Neuronal stem cell (in vitro differentiated cells): Measurements from ENCODE around the gene ZNF366.

Source experiments
- DNase-seq: peaks from one replicate; pipeline ENCODE4 v3.0.0-alpha.2; 2013; ENCODE audit warnings: low spot score
- H2AFZ ChIP-seq: one replicate; pipeline ENCODE4 v1.6.1; 2013; ENCODE audit warnings: mild to moderate bottlenecking, low read length, inconsistent platforms
- H2AK5ac ChIP-seq: 2 replicates; pipeline ENCODE4 v1.6.1; 2013; ENCODE audit warnings: low read depth, mild to moderate bottlenecking, inconsistent platforms, low read length, moderate library complexity, mixed read lengths
- H2BK120ac ChIP-seq: 2 replicates; pipeline ENCODE4 v1.6.1; 2013; ENCODE audit warnings: low read depth, mild to moderate bottlenecking, inconsistent platforms, low read length, moderate library complexity, mixed read lengths
- H2BK12ac ChIP-seq: one replicate; pipeline ENCODE4 v1.6.1; 2013; ENCODE audit warnings: low read length, inconsistent platforms
- H2BK15ac ChIP-seq: 2 replicates; pipeline ENCODE4 v1.6.1; 2013; ENCODE audit warnings: mild to moderate bottlenecking, low read length, inconsistent platforms, mixed read lengths
- H2BK5ac ChIP-seq: one replicate; pipeline ENCODE4 v1.6.1; 2013; ENCODE audit warnings: inconsistent platforms, mild to moderate bottlenecking, low read length, moderate library complexity
- H3K14ac ChIP-seq: one replicate; pipeline ENCODE4 v1.6.1; 2013; ENCODE audit warnings: low read length, inconsistent platforms
- H3K18ac ChIP-seq: 2 replicates; pipeline ENCODE4 v1.6.1; 2013; ENCODE audit warnings: low read length, inconsistent platforms
- H3K23ac ChIP-seq: 2 replicates; pipeline ENCODE4 v1.6.1; 2013; ENCODE audit warnings: low read depth, mild to moderate bottlenecking, mixed read lengths, low read length, inconsistent platforms; ENCODE audit not compliant: poor library complexity
- H3K27ac ChIP-seq: replicated peaks from 3 replicates; pipeline ENCODE4 v1.5.1; 2013; ENCODE audit warnings: low read length, inconsistent platforms
- H3K27me3 ChIP-seq, 3 experiments: 2 replicates each; pipeline ENCODE4 v1.6.1; 2013; ENCODE audit warnings: low read length in 3 of 3, mild to moderate bottlenecking in 2 of 3, inconsistent platforms in 1 of 3, low read depth in 1 of 3, mixed read lengths in 1 of 3, moderate library complexity in 1 of 3; ENCODE audit not compliant: control insufficient read depth in 3 of 3, insufficient read depth in 3 of 3
- H3K36me3 ChIP-seq, 2 donors: replicated peaks in 1 of 2; 2 replicates each; pipeline ENCODE4 v1.6.1; 2013; ENCODE audit warnings: low read length in 2 of 2; ENCODE audit not compliant: control insufficient read depth in 2 of 2, insufficient read depth in 2 of 2
- H3K4ac ChIP-seq: 2 replicates; pipeline ENCODE4 v1.6.1; 2013; ENCODE audit warnings: inconsistent platforms, mild to moderate bottlenecking, low read length, moderate library complexity
- H3K4me1 ChIP-seq, 2 donors: 1 replicate in 1 of 2; 2 replicates in 1 of 2; pipeline ENCODE4 v1.6.1; 2013; ENCODE audit warnings: low read length in 2 of 2, low read depth in 1 of 2; ENCODE audit not compliant: control insufficient read depth in 2 of 2, insufficient read depth in 1 of 2
- H3K4me2 ChIP-seq: one replicate; pipeline ENCODE4 v1.6.1; 2013; ENCODE audit warnings: mild to moderate bottlenecking, low read length, inconsistent platforms; ENCODE audit not compliant: insufficient read depth, poor library complexity, severe bottlenecking
- H3K4me3 ChIP-seq, 2 donors: 2 replicates each; pipeline ENCODE4 v1.5.1; 2013; ENCODE audit warnings: low read length in 2 of 2, mild to moderate bottlenecking in 2 of 2, inconsistent platforms in 1 of 2, moderate library complexity in 1 of 2
- H3K79me1 ChIP-seq: one replicate; pipeline ENCODE4 v1.6.1; 2013; ENCODE audit warnings: low read depth, mild to moderate bottlenecking, inconsistent platforms, low read length, moderate library complexity
- H3K9ac ChIP-seq: one replicate; pipeline ENCODE4 v1.6.1; 2013; ENCODE audit warnings: mild to moderate bottlenecking, low read depth, low read length, inconsistent platforms; ENCODE audit not compliant: poor library complexity
- H3K9me3 ChIP-seq, 2 donors: replicated peaks in 1 of 2; 2 replicates each; pipeline versions ENCODE3 to v1.6.1; 2013; ENCODE audit warnings: low read length in 2 of 2, mild to moderate bottlenecking in 2 of 2, inconsistent platforms in 1 of 2, low read depth in 1 of 2, mixed read lengths in 1 of 2, moderate library complexity in 1 of 2; ENCODE audit not compliant: control insufficient read depth in 2 of 2, insufficient read depth in 1 of 2
- H4K8ac ChIP-seq: one replicate; pipeline ENCODE4 v1.6.1; 2013; ENCODE audit warnings: low read depth, mild to moderate bottlenecking, inconsistent platforms, low read length, moderate library complexity
- H4K91ac ChIP-seq: one replicate; pipeline ENCODE4 v1.6.1; 2013; ENCODE audit warnings: low read length, low read depth, mild to moderate bottlenecking, inconsistent platforms; ENCODE audit not compliant: poor library complexity
- WGBS, 2 donors: extraction: QIAGEN DNeasy Blood & Tissue Kit; methylation state at CpG; one replicate each; pipeline ENCODE4 v1.1.7; 2013; ENCODE audit warnings: missing lambda C conversion rate in 2 of 2, mixed read lengths in 1 of 2; ENCODE audit not compliant: insufficient read length in 2 of 2, insufficient replicate concordance in 1 of 2; ENCODE audit errors: extremely low coverage in 2 of 2; 5-methylcytosine and 5-hydroxymethylcytosine counted together

ZNF366 gene

DNA sequence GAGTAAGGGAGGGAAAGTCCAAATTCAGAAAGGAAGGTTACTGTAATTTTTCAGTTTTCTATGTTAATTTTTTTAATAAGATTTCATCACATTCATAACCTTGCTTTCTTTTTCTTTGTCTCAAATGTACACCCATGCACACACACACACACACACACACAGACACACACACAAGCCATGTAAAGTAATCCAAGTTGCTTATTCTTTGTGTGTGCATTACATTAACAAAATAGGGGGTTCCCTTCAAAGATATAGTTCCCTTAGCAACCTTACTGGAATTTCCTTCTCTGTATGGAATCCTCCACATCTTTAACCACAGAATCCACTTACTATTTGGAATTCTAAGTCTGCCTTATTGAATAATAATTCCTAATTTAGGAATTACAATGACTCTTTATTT lies 32.7 kb downstream of the ZNF366 start:
- Histone ChIP-seq H3K4me2 (no peak overlapping the region), H3K9ac (no peak overlapping the region), H4K8ac (no peak overlapping the region), H3K27ac (no peak overlapping the region), H3K36me3 (no peaks in the 10 kb centered on the region), H2BK120ac (no peak overlapping the region), H3K4me1 (peaks cover 1 to 25% of the 10 kb centered on the region in 2 donors), H2BK12ac (no peak overlapping the region), H3K18ac (no peak overlapping the region), H3K23ac (no peak overlapping the region), H2AFZ (peak overlapping the region; percentile 66), H3K4me3 (no peak overlapping the region), H3K27me3 (no peaks in the 10 kb centered on the region), H3K4ac (no peak overlapping the region), H3K14ac (no peak overlapping the region), H3K79me1 (no peaks in the 10 kb centered on the region), H2BK5ac (no peak overlapping the region), H2BK15ac (no peak overlapping the region), H4K91ac (no peak overlapping the region), H3K9me3 (peaks cover 0 to 8% of the 10 kb centered on the region in 2 donors), H2AK5ac (no peak overlapping the region)
- DNase-seq = no peak

- no peak overlapping the region for H3K14ac ChIP-seq
- H2BK120ac ChIP-seq = no peak overlapping the region
- no peak overlapping the region for H3K4me2 ChIP-seq
- no peak overlapping the region for H2BK15ac ChIP-seq
- H3K27ac ChIP-seq = no peak overlapping the region
- peak overlapping the region; percentile 66 for H2AFZ ChIP-seq
- no peak overlapping the region for H3K23ac ChIP-seq
- no peak overlapping the region for H4K8ac ChIP-seq
- no peaks in the 10 kb centered on the region for H3K36me3 ChIP-seq
- peaks cover 0 to 8% of the 10 kb centered on the region in 2 donors for H3K9me3 ChIP-seq
- no peak overlapping the region for H4K91ac ChIP-seq
- WGBS, 2 donors = no CpG with 5 or more reads among the region's 1 CpG
- no peaks in the 10 kb centered on the region for H3K27me3 ChIP-seq
- H2BK12ac ChIP-seq = no peak overlapping the region
- no peak overlapping the region for H2BK5ac ChIP-seq
- H3K9ac ChIP-seq = no peak overlapping the region
- no peak overlapping the region for H3K18ac ChIP-seq
- DNase-seq = no peak
- H3K4me3 ChIP-seq = no peak overlapping the region
- no peaks in the 10 kb centered on the region for H3K79me1 ChIP-seq
- peaks cover 1 to 25% of the 10 kb centered on the region in 2 donors for H3K4me1 ChIP-seq
- H3K4ac ChIP-seq = no peak overlapping the region
- no peak overlapping the region for H2AK5ac ChIP-seq
Observed at GRCh38 chr5:72474046-72474500, 33.1 kb downstream of the ZNF366 start.

- Histone ChIP-seq H3K79me1 (no peaks in the 10 kb centered on the region), H3K27me3 (no peaks in the 10 kb centered on the region), H2BK120ac (no peak overlapping the region), H3K18ac (no peak overlapping the region), H3K9me3 (peaks cover 0 to 8% of the 10 kb centered on the region in 2 donors), H2BK15ac (no peak overlapping the region), H2BK12ac (no peak overlapping the region), H4K8ac (no peak overlapping the region), H2BK5ac (no peak overlapping the region), H2AFZ (peak overlapping the region; percentile 66), H3K4ac (no peak overlapping the region), H3K9ac (no peak overlapping the region), H3K4me2 (no peak overlapping the region), H3K14ac (no peak overlapping the region), H3K27ac (no peak overlapping the region), H3K4me3 (no peak overlapping the region), H3K36me3 (no peaks in the 10 kb centered on the region), H2AK5ac (no peak overlapping the region), H3K4me1 (peaks cover 1 to 25% of the 10 kb centered on the region in 2 donors), H3K23ac (no peak overlapping the region), H4K91ac (no peak overlapping the region)
- no CpG with 5 or more reads among the region's 6 CpGs for WGBS, 2 donors
- DNase-seq = no peak
Observed at GRCh38 chr5:72472666-72473422, 34.4 kb downstream of the ZNF366 start.

DNA sequence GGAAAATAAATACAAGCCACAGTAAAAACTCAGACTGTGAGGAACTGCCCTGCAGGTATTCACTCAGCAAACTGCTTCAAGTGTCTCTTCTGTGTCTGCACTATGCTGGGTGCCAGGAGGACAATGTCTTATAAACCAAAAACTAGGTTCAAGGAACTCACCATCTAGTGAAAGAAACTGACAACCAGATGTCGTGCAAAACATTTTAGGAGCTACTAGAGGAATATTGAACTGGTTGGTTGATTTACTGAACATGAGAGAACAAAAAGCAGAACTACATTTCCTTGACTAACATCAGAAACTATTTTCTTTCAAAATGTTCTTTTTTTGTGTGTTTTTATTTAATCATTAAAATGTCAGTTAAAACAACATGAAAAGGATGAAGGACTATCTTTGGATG lies 35.2 kb downstream of the ZNF366 start:
- Histone ChIP-seq H3K4me2 (no peak overlapping the region), H3K79me1 (no peaks in the 10 kb centered on the region), H4K8ac (no peak overlapping the region), H3K4me1 (peaks cover 1 to 25% of the 10 kb centered on the region in 2 donors), H3K27ac (no peak overlapping the region), H3K18ac (no peak overlapping the region), H2BK120ac (no peak overlapping the region), H3K36me3 (no peaks in the 10 kb centered on the region), H2BK5ac (no peak overlapping the region), H3K4me3 (no peak overlapping the region), H3K27me3 (no peaks in the 10 kb centered on the region), H4K91ac (no peak overlapping the region), H3K9me3 (peaks cover 0 to 8% of the 10 kb centered on the region in 2 donors), H2AFZ (no peak overlapping the region), H2BK12ac (peak overlapping the region; percentile 85), H3K23ac (no peak overlapping the region), H3K14ac (no peak overlapping the region), H3K4ac (no peak overlapping the region), H2BK15ac (no peak overlapping the region), H2AK5ac (no peak overlapping the region), H3K9ac (no peak overlapping the region)
- WGBS, 2 donors = no CpG with 5 or more reads among the region's 1 CpG
- DNase-seq = no peak
